ENCODE results near the gene SSRP1.
A peak's percentile ranks its signal among the peaks of the same experiment; 100 is the strongest.

Gene SSRP1

DNA sequence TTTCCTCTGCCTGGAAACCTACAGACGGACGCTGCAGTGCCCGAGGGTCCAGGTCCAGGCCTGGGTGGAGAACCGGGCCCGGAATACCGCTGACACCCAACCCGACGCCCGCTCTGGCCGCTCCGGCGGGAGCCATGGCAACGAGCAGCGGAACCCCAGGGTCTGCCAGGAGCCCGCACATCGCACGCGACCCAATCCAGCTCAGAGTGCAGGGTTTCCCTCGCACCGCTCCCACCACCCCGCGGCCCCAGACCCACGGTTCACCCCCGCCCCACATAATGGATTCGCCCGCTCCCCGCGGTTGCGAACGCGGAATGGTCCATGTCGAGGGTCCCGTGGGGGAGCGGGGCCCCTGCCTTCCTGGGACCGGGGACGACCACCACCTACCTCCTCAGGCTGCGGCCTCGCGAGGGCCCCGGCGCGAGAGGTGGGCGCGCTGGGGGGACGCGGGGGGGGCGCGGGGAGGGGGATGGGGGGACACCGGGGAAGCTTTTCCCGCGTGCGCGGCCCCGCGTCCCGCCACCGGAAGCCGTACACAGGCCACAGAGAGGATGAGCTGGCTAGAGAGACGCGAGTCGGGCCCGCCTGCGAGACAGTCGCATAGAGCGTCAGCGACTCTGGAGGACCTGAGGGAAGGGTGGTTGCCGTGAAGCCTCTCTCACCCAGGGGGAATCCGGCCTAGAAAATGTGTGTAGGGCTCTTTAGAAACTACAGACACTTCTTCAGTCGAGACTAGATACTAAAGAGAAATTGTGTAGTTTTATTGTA, at the start of gene SSRP1 (continued):
- TF ChIP-seq ZBTB11 (tag by site-specific recombination; conservative IDR thresholded peaks at IDR 0.05; ENCODE audit: low read depth): peak; percentile 77
- peak; percentile 43; the same call in 1 of the 2 replicates for TF ChIP-seq KLF8 (tag by site-specific recombination; IDR thresholded peaks at IDR 0.05)
- TF ChIP-seq, protein P1, sequence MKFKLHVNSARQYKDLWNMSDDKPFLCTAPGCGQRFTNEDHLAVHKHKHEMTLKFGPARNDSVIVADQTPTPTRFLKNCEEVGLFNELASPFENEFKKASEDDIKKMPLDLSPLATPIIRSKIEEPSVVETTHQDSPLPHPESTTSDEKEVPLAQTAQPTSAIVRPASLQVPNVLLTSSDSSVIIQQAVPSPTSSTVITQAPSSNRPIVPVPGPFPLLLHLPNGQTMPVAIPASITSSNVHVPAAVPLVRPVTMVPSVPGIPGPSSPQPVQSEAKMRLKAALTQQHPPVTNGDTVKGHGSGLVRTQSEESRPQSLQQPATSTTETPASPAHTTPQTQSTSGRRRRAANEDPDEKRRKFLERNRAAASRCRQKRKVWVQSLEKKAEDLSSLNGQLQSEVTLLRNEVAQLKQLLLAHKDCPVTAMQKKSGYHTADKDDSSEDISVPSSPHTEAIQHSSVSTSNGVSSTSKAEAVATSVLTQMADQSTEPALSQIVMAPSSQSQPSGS (tag by site-specific recombination; IDR thresholded peaks at IDR 0.05; ENCODE audit: low read depth): no peak
- no peak for TF ChIP-seq ZNF785 (tag by site-specific recombination; IDR thresholded peaks at IDR 0.05)
- no peak for TF ChIP-seq KLF7 (tag by site-specific recombination; IDR thresholded peaks at IDR 0.05; ENCODE audit: borderline replicate concordance)
- no peak for TF ChIP-seq ZFP37 (tag by site-specific recombination; IDR thresholded peaks at IDR 0.05)
- TF ChIP-seq ZNF280D (tag by site-specific recombination; IDR thresholded peaks at IDR 0.05): no peak
- TF ChIP-seq ZNF335 (tag by site-specific recombination; conservative IDR thresholded peaks at IDR 0.05): peak; percentile 87
- 0 out of 2 replicates have a peak, but pooled peaks have one; percentile 23 for TF ChIP-seq KLF10 (tag by site-specific recombination; IDR thresholded peaks at IDR 0.05)
- peak; percentile 44; the same call in 1 of the 2 replicates for TF ChIP-seq ZXDB (tag by site-specific recombination; IDR thresholded peaks at IDR 0.05)
- no peak for TF ChIP-seq ZNF354C (tag by site-specific recombination; IDR thresholded peaks at IDR 0.05; ENCODE audit: borderline replicate concordance, low read depth)

DNA sequence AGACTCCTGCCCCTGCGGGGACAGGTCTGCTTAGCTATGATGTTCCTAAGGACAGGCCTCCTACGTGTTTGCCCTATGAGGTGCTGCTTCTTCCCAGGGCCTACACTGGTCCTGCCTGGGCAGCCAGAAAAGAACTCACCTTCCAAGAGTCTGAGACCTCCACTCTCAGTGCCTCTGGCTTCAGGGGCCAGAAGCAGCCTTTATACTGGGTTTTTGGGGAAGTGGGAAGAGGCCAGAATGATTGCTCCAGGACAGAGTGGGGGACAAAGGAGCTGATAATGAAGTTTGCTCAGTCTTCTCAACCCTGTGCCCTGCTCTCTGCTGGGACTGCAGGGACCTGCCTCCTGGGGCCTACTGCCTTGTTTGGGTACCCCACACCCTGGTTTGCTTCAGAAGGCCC, 45.3 kb upstream of the SSRP1 start, which contains the start of gene PRG3:
Gene PRG3, minus strand, starts transcription at position 176 of the 400 bp plus-strand sequence. CDS start 442 bp downstream, outside the sequence.
- POLR2A ChIA-PET: interaction anchor here (0.7 kb wide), 1 partner anchor 8 kb away, joined by 4 read pairs; no protein-coding TSS in a partner anchor
- TF ChIP-seq KLF16 (tag by site-specific recombination; IDR thresholded peaks at IDR 0.05): no peak
- TF ChIP-seq HOXC10 (CRISPR knock-in tag; IDR thresholded peaks at IDR 0.05): no peak
- no peak for TF ChIP-seq ZBTB10 (tag by site-specific recombination; IDR thresholded peaks at IDR 0.05)
- no peak for TF ChIP-seq INSM2 (tag by site-specific recombination; IDR thresholded peaks at IDR 0.05)
- TF ChIP-seq ZIC2 (tag by site-specific recombination; IDR thresholded peaks at IDR 0.05): no peak
- TF ChIP-seq ZNF658 (tag by site-specific recombination; IDR thresholded peaks at IDR 0.05): no peak
- no peak for TF ChIP-seq ZNF391 (tag by site-specific recombination; IDR thresholded peaks at IDR 0.05; ENCODE audit: borderline replicate concordance, low read depth)
- TF ChIP-seq ZNF701 (tag by site-specific recombination; IDR thresholded peaks at IDR 0.05): no peak
- TF ChIP-seq ZBTB49 (tag by site-specific recombination; IDR thresholded peaks at IDR 0.05; ENCODE audit: low read depth): no peak
- TF ChIP-seq ZNF776 (tag by site-specific recombination; IDR thresholded peaks at IDR 0.05; ENCODE audit: borderline replicate concordance): no peak

More for the DNA sequence above, 45.3 kb upstream of the SSRP1 start, which contains the start of gene PRG3:
- no peak within 1 kb of the TSS for H3K27ac ChIP-seq (ENCODE audit: extremely low read depth, low read depth, low read length)
- H3K4me3 ChIP-seq (ENCODE audit: low read depth, low read length): no peak within 1 kb of the TSS
- no peaks in the 10 kb centered on the region for H3K9me3 ChIP-seq (ENCODE audit: control insufficient read depth, insufficient read depth, low read depth, low read length)
- CTCF ChIA-PET: interaction anchor here (0.6 kb wide), 1 partner anchor 146 kb away, joined by 3 read pairs; no protein-coding TSS in a partner anchor
- H3K4me1 ChIP-seq (ENCODE audit: control insufficient read depth, insufficient read depth, low read length): no peaks in the 10 kb centered on the region
- H3K36me3 ChIP-seq (ENCODE audit: control insufficient read depth in 2 of 2, insufficient read depth in 1 of 2, low read length in 2 of 2): no peaks in the 10 kb centered on the region

Measured in HEK293 (cell line).